Kidney tubule cell (primary cell): ENCODE results near the gene ERP27.

Source experiments
- DNase-seq: peaks from one replicate; pipeline ENCODE4 v3.0.0-alpha.2; 2018; ENCODE audit warnings: low spot score

ERP27 gene

DNA sequence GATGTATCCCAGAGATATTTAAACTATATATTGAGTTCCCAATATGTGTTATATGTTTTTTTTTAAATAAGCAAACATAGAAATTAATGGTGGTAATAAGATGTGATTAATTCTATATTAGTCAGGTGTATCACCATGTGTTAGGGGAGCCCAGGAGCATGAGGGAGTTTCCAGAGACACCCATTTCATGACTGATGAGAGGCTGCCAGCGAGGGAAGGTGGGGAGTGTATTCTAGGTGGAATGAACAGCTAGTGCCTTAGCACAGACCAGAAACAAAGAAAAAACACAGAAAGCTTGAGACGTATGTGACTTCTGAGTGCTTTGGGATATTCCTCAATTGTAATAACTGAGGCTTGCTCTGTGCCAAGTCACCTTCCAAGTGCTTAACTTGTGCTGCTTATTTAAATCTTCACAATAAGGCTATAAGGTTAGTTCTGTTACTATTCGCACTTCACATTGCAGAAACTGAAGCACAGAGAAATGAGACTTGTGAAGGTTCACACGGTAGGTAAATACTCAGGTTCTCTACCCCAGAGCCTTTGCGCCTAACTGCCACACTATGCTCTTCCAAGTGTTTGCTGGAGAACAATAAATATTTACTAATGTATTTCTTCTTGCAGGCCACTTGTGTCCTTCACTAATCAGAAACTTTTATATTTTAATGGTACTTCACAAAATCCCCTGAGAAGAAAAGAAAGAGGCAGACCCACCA, 34.8 kb downstream of the ERP27 start:
- DNase-seq = no peak

DNA sequence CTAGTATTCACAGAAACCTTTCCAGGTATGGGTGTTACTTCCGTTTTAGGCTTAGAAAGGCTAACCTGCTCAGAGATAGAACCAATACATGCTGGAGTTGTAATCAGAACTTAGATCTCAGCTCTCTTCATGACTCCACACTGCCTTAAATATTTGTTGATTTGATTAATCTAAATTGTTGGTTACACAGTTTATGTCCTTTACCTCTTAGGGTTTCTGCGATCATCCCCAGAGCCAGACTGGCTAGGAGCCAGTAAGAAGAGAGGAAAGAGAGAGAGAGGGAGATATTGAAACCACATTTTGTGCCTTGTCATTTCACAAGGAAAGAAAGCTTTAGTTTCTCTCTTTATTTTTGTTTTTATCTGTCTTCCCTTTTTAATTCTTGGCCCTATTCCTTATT, 35.9 kb downstream of the ERP27 start:
- no peak for DNase-seq

DNA sequence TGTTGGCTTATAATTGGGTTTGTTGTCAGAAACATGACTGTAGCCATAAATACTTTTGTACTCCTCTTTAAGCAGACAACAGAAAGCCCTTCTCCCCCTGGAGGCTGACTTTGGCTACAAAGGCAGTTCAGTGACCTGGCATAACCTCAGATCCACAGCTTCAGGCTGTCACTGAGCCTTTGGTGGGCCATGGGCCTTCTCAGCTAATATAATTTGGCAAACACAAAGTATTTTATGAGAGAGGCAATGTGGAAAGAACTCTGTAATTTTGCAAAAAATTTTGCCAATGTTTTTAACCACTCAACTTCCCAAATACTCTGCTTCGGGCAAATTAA, 37.1 kb downstream of the ERP27 start:
- DNase-seq = no peak

DNA sequence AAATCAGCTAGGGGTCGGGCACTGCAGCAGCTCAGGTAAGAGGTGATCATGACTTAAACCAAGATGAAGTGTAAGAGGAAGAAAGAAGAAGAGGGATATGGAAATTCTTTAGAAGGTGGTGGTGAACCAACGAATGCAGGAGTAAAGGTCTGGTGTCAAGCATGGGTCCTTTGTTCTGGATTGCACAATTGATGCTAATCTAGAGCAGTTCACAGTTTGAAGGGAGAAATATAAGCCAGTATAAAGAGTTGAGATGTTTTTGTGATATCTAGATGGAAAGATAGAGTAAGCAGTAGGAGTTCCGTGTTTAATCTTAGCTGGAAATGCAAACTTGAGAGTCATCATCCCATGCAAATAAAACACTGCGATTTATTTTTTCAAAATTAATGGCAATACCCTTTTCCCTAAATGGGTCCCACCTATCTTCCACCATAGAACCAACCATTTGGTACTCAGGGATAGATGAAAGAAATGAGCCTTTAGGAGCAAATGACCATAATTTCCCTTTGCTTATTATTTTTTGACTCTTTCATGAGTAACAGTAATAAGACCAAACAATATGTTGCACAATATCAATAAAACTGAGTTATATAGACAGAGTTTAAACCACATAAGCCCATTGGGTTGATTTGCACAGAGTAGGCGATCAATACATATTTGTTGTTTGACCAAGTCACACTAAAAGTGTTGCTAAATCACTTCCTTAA, 37.7 kb downstream of the ERP27 start:
- no peak for DNase-seq

DNA sequence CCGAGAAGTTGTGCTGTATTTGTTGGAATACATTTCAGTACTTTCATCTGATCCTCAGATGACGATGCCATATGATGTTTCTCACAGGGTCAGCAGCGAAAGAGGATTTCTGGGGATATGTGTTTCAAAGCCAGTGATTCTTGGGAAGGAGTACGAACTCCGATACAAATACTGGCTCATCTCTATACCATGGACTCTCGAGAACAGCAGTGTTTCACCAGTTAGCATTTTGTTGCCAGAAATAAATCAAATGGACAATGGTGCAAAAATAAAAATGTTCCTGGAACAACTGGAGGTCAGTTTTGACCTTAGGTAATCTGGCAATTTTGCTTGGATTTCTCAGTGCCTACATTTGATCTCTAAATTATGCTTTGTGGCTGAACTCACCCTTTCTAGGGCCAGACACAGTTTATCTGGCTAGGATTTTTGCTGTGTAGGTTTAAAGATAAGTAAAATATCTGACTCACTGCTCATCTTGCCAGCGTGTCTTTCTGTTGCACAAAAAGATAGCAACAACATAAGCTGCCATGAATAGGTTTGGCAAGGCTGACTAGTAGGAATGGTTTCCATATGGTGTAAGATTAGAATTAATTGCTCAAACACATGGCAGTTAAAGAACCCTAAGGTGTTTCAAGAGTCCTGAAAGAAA, 41.7 kb downstream of the ERP27 start:
- DNase-seq = no peak

DNA sequence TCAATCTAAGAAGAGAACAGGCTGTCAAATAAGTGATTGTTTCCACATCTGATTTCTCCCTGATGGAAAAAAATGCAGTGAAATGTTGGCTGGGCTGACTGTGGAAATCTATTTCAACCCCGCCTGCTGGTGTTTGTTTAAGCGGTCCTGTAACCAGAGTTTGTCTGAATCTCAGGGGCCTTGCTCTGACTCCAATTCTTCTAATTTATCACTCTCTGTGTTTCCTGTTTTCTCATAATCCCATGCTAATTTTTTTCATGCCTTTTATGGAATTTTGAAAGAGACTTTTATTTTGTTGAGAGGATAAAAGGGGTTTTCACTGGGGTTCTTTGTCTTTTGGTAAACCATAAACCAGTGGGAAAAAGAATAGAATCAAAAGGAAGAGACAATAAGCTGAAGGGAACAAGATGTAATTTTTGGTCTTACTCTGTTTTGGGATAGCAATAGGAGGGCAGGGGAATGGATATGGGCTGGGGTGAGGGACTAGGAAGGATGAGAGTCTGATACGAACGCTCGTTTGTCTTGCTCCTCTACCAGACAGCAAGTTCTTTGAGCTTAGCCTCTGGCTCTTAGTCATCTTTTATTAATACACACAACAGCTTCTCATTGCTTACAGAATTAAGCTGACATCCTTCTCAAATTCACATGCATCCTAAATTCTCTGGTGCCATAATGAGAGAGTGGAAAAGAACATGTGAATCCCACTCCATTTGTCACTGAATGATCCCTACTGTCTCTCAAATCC, 44.7 kb downstream of the ERP27 start:
- DNase-seq = no peak

DNA sequence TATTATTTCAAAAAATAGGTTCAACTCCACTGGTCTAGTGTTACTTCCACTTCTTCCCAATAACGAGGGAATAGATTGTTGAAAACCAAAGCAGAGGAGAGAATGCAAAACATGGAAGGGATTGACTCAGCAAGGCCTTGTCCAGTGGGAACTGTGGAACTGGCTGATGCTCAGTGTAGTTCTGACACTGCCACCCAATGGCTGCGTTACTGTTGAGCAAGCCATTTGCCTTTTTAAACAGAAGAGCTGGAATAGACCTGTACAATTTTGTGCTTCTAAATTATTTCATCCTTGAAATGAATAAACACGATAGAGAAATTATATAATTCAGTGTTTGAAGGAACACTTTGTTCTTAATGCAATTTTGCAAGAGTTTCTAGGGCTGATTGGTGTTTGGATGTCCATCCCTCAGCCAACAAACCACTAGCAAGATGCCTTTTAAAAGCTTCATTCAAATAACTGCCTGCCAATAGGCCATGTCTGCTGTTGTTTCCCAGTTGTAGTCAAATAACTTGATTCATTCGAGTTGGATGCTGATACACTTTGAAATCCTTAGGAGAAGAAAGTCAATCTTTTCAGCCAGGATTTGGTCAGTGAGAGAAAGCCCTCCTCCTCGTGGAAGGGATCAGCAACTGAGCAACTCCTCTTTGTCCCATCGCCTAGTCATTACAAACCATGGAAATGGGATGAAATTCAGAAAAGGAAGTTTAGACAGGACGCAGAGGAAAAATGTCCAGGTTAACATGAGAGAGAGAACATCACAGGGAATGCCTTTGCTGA, 45.4 kb downstream of the ERP27 start:
- DNase-seq = no peak

DNA sequence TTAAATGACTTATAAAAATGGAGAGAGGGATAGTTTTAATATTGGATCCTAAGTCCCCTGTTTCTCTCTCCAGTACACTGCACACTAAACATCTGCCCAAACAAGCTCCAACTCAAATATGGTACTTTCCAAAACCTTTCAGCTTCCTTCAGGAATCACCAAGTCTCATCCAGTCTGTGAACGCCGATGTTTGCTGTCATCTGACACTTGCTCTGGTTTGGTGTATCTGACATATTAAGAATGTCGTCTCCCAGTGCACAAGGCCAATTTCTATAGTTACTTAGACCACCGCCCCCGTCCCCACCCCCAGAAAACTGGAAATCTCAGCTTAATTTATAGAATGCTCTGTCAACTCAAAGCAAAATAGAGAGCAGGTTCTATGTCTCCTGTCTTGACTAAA, 47.6 kb downstream of the ERP27 start:
- DNase-seq = no peak

DNA sequence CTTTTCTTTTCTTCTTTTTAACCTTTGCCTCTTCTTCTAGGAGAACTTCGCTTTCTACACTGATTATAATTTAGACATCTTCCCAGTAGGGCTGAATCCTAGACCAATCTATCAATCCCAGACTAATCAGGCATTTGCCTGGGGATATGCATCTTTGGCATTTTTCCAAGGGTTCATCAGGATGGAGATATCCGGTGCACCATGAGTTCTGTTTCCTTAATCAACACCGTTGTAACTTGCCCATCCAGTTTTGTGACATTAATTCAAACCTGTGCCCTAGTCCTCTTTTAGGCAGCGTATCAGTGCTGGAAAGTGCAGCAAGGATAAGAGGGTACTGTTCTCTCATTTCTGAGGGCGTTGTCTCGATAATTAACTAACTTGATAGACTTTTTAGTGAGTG, 52.1 kb downstream of the ERP27 start:
- DNase-seq = no peak

DNA sequence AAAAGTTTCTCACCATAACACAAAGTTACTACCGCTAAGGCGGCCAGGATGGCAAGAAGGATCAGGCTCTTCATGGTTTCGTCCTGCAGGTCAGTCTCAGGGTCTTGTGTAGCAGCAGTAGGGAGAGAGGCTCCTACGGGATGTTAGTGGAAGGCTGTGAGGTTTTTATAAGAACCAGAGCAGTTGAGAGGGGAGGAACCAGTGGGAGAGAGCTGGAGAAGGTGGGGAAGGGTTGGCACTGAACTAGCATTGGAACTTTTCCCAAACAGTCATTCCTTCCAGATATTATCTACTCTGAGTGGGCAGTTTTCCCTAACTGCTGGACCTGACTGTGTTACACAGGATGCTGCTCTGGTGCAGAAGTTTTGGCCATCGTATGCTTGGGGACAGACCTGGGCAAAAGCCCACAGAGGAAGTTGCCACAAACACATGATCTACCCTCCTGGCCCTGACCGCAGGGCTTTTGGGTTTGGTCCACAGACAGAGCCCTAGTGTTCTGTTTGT, 52.6 kb downstream of the ERP27 start, which contains the start of gene MGP:
MGP (minus strand) TSS at position 137 of the 504 bp plus-strand sequence; CDS start at position 74, 63 bp downstream.
- no peak for DNase-seq

DNA sequence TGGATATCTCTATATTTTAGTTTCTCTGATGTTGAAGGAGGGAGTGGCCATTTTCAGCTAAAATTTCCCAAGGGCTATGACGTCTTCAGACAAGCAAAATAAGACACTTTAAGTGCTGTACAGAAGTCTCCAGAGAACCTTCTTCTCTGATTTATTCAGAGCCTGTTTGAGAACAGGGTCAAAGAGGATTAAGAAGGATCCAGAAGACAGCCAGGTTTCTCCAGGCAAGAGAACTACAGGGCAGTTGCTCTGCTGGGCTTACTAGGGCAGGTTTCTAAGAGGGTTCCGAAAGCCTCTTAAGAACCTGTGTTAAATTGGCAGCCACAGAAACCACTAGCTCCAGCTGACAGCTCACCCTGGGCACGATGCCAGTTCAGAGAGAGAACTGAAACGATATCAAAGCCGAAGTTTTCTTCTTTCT, 53.9 kb downstream of the ERP27 start:
- DNase-seq = peak; percentile 76

DNA sequence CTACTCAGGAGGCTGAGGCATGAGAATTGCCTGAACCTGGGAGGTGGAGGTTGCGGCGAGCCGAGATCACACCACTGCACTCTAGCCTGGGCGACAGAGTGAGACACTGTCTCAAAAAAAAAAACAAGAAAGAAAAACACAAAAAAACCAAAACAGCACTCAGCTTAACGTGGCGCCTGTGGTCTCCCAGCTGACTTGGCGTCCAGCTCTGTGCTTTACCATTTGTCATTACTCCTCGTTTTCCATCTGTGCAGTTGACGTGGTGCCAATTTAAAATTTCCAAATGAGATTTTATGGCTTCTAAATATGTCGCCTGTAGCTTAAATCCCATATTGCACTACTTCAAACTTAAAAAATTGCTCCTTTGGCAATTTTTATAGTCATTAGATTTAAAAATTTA, 54.7 kb downstream of the ERP27 start:
- DNase-seq = no peak

DNA sequence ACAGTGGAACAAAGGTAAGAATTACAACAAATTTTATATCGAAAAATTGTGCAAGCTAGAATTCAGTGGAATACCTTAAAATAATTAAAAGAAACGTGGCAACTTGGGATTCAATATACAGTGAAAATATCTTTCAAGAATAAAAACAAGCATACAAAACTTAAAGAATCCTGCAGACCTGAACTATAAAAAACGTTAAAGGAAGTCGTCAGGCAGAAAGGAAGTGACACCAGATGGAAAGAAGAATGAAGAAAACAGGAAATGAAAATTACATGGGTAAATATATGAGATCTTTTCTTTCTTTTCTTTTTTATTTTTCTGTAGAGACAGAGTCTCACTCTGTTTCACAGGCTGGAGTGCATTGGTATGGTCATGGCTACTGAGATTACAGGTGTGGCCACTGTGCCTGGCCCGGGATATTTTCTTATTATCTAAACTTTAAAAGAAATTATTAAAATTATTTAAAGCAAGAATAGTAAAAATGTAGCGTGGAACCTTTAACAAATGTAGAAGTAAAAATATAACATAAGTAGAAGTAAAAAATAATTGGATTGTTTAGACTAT, 57.4 kb downstream of the ERP27 start:
- DNase-seq = no peak

DNA sequence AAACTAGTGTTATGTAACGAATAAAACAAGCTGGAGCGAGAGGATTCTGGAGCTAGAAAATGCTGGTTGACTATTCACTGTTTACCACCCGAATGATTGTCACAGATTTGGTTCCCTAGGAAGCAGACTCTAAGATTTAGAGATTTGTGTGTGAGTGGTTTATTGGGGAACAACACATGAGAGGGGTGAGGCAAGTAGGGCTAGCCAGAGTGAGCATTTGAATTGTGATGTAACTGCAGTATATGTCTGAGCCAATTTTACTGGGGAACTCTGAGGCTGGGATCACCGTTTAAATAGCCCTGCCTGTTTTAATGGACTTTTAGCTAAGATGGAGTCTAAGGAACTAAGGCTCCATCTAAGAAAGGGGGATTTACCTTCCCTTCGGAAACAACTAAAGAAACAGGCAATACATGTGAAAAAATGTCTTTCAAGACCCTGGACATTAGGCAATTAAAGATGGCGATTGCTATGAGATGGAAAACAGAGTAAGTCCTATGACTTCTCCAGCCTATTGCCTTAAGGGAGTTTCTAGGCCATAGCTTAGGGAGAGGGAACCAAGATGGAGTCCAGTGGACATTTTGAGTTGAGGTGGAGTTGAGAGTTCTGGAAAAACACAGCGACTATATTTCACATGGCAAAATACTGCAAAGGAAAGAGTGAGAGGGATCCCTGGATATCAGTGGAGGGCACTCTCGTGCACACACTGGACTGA, 59.0 kb downstream of the ERP27 start:
- DNase-seq = no peak

DNA sequence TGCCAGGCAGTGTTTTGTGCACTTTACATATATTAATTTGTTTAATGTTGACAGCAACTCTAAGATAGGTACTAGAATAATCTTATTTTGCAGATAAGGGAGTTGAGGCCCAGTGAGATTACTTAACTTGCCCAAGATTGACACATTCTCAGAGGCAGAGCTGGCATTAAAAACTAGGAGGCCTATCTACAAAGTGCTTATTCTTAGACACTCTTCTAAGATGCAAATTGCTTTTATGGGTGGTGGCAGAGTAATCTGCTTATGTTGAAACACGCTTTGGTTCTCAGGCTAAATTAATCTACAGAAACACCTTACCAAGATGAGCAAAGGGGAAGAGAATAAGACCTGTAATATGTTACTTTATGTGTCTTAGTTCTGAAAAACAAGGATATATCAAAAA, 59.8 kb downstream of the ERP27 start:
- no peak for DNase-seq

DNA sequence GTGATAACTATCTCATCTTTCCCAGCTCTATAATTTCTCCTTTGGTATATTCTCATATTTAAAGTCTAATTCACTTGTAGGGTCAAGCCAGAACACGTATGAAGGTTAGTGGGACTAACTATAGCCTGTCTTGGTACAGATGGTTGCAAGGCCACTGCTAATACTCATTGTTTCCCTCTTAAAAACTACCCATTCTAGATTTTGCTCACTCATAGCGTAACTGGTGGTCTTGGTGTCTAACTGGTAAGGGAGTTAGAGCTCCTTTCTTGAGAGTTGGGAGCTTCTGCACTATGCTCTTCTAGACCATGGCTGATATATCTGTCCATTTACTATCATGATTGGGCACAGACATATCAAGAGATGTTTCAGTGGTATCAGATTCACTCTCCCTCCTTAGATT, 61.5 kb downstream of the ERP27 start:
- no peak for DNase-seq

DNA sequence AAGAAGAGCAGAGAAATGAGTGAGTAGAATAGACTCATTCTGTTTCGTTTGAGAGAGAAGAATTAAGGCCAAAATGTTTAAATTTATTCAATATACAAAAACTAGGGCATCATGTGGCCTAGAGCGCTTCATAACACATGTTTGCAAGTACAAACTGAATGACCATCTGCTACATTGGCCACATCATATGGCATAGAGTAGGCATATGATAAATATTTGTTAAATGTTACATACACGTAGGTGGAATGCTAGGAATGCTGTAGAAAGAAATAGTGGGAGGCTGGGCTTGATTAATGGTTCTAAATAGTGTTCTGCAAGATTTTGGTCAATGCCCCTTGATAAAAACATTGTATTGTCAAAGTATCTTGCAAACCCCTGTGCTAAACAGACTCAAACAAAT, 63.5 kb downstream of the ERP27 start:
- DNase-seq = no peak

DNA sequence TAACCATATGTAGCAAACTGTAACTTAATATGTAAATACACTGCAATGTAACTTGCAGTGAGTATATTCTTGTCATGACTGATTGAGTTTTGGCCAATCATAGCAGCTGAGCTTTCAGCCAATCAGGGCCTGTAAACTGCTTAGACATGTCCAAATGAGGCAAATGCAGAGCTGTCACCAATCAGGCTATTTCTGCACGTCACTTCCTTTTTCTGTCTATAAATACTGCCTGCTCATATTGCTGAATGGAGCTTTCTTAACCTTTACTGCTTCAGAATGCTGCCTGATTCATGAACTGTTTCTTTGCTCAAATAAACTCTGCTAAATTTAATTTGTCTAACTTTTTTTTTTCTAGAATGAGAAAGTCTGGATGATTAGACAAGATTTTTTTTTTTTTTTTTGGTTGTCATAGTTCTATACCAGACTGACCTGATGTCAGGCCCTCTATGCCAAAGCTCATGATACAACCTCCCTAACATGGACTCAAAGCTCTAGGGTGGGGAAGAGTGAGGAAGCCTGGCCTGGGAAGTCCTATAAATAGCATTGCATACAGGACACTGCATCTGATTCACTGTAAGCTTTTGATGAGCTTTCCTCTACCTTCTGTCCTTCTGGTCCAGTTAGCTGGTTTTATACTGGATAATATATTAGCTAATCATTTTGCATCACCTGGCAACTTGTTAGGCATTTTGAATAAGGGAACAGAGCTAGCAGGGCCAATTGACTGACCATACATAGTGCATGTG, 64.7 kb downstream of the ERP27 start:
- DNase-seq = no peak

DNA sequence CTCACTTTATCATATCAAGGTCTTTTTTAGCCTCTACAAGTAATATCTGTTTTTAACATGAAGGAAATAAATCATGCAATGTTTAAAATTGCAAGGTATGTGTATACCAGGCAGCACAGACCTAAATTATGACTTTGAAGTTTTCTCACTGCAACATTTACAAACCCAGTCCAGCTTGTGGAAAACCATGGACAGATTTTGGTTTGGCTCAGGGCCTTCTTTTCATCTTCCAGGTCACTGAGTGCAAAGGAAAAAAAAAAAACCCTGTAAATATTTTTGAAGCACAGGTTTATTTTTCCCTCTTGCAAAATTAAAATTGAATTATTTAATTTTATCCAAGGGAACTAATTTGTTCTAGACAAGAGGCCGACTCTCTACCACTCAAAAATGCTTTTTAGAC, 66.5 kb downstream of the ERP27 start:
- DNase-seq = no peak

DNA sequence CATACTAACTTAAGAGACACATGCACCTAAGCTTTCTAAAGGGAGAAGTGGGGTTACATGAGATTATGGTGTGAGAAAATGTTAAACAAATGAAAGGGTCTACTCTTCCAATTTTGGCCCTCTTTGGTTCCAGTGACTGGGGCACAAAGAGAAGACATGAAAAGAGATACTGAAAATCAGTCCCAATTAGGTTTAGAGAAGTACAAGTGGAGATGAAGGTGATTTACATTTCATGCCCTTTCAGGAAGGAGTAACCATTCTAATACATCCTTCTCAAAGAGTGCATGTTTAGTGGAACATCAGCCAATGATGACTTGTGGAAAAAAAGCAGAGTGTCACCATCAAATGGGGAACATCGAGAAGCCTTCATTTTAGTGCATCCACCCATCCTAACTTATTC, 67.1 kb downstream of the ERP27 start:
- DNase-seq = no peak
